Erythroblast (primary cell): ENCODE data around the gene NWD2.

Experiments
- GATA1 ChIP-seq: IDR thresholded peaks from 2 replicates; pipeline ENCODE4 v1.6.1; 2011; ENCODE audit warnings: low read depth, mild to moderate bottlenecking, control low read depth, low read length, moderate library complexity
- POLR2A ChIP-seq: IDR thresholded peaks from 2 replicates; pipeline ENCODE4 v1.6.1; 2011; ENCODE audit warnings: mild to moderate bottlenecking, low read length

DNA sequence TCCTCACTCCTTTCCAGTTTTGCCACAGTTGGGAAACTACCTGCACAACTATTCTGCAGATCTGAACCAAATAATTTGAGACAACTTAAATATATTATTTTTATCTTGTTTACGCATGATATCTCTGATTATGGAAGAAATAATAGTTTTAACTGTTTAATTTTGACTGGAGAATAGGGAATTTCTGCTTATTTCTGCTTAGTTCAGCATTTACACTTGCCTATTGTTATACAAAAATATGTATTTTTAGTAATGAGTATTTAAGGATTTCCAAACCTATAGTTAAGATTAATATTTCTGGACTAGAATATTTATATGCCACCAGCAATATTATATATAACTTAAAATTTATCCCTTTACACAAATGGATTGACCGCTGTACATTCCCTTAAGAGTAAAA lies 125.5 kb downstream of the NWD2 start:
- no peak for TF ChIP-seq POLR2A
- TF ChIP-seq GATA1: no peak
